ENCODE measurements around the gene CNGB1.
"Not testable (repeated sequence)": the region's sequence is repeated elsewhere in the genome, so short reads cannot be mapped to it uniquely, and the experiment has no call there.

Gene CNGB1

DNA sequence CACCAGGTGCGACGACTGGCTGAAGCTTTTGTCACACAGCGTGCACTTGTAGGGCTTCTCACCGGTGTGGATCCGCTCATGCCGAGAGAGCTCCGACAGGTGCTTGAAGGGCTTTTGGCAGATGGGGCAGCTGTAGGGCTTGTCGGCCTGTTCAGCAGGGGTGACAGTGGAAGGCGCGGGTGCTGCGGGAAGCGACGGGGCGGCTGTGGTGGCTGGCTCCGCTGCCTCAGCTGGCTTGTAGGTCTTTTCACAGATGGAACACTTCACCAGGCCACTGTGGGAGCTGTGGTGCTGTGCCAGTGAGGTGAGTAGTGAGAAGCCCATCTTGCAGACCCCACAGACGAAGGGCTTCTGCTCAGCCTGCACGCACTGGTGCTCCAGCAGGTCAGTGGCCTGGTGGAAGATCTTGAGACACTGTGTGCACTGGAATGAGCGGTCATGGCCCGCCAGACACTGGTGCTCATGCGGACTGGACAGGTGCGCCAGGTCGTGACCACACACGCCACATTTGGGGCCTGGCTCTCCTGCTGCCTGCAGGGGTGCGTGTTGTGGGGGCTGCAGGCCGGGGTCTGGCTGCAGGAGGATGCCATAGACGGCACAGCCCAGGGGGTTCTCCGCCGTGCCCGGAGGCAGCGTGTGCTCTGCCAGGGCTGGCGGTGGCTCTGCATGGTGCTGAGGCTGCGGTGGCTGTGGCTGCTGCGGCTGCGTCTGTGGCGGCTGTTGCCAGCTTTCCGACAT, 26.8 kb upstream of the CNGB1 start:
- in situ Hi-C loops (cut with MboI; ENCODE audit: low sequenced_read_pairs) = no loop called here

DNA sequence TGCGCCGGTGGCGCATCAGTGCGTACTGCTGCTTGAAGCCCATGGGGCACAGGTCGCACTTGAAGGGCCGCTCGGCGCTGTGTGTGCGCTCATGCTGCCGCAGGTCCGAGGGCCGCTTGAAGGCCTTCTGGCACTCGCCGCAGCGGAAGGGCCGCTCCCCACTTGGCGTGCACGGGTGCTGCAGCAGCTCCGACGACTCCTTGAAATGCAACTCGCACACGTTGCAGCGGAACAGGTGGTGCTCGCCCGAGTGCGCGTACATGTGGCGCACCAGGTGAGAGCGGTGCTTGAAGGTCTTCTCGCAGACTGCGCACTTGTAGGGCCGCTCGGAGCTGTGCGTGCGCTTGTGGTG, 26.2 kb upstream of the CNGB1 start:
- in situ Hi-C loops (cut with MboI; ENCODE audit: low sequenced_read_pairs) = no loop called here

DNA sequence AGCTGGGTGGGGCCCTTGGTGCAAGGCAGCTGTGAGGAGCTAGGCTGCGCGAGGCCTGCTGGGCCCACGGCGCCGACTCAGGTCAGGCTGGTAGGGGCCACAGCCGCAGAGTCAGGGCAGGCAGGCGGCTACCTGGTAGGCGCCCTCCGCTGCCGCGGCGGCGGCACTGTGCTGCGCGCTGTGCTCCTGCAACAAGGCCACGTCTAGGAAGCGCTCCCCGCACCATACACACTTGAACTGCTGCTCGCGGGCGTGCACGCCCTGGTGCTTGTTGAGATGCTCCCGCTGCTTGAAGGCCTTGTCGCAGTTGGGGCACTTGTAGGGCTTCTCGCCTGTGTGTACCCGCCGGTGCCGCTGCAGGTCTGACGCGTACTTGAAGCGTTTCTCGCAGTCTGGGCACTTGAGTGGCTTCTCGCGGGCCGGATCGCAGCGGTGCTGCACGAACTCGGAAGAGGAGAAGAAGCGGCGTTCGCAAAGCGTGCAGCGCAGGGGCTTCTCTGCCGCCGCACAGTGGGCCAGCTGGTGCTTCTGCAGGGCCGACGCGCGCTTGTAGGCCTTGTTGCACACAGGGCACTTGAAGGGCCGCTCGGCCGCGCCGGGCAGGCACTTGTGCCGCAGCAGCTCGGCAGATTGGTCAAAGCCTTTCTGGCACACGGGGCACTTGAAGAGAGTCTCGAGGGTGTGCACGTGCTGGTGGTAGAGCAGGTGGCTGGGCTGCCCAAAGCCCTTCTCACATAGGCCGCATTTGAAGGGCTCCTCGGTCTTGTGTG, 25.7 kb upstream of the CNGB1 start:
- in situ Hi-C loops (cut with MboI; ENCODE audit: low sequenced_read_pairs) = no loop called here

DNA sequence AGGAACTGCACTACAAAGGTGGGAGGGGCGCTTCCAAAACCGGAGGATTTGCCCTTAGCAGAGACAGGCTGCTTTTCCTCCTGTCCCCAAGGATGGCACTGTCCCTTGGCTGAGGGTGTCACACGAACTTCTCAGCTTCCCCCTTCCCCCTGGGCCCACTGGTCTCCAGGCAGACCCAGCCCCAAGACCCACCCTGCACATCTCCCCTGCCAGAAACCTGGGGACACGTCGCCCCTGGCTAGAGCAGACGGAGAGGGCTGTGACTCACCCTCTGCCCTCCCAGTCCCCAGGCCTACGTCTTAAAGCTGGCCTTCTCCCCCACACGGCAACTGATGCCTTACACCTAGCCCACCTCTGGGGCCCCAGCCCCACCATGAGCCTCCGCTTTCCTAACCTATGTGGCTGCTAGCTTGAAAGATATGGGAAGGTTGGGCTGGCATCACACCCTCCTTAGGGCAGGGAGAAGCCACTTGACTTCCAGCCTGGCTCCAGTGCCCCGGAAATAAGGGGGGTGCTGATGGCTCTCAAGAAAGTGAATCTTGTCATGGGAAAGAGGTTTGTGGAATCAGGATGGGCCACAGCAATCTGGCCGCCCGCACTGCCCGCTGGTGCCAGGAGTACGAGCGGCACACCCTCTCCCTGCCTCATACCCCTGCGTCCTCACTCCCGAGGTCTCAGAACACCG, 24.9 kb upstream of the CNGB1 start:
- in situ Hi-C loops (cut with MboI; ENCODE audit: low sequenced_read_pairs) = no loop called here

DNA sequence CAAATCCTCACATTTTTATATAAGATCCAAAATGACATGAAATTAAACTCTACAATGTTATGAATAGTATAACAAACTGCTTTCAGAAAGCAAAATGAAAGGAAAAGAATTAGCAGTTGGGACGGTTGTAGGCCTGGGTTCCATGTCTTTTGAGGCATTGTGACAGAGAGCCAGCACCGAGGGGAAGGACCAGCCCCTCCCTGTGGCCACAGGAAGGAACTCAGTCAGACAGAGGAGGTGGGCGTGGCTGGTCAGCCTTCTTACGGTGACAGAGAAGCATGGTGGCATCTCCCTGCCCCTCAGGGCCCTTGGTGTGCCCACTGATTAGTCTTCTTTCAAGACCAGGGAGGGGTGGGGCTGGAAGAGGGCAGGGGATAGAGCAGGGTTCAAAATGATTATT, 23.9 kb upstream of the CNGB1 start:
- in situ Hi-C loops (cut with MboI; ENCODE audit: low sequenced_read_pairs) = no loop called here

DNA sequence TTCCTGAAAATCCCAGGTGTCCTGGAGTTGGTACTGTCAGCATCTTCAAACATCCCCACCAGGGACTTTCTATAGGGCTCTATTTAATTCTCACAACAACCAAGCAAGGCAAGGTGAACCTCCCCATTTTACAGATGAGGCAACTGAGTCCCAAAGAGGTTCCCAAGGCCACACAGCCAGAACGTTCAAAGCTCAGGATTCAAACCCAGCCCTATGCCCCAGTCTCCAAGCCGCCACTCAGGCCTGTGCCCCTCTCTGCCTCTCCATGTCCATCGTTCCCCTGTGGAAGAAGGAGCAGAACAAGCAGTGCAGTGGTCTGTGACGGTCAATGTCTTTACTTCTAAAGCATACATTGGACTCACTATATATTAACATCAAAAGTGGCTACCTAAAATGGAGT, 23.4 kb upstream of the CNGB1 start:
- in situ Hi-C loops (cut with MboI; ENCODE audit: low sequenced_read_pairs) = no loop called here

DNA sequence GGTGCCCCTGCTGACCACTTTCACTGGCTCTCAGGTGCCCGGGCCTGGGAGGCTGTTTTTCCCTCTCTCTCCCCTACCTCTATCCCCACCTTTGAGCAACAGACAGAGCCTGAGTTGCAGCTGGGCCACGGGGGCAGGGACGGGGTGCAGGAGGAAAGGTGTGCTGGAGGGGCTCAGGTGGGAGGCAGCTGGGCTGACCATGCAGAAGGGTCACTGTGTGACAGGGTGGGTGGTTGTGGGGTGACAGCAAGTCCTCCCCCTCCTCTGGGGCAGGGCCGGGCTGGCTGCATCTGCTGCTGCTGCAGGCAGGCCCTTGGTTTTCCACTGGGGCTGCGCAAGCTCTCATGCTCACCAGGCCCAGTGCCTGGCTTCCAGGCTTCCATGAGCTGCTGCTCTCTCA, 23.0 kb upstream of the CNGB1 start:
- in situ Hi-C loops (cut with MboI; ENCODE audit: low sequenced_read_pairs) = no loop called here

DNA sequence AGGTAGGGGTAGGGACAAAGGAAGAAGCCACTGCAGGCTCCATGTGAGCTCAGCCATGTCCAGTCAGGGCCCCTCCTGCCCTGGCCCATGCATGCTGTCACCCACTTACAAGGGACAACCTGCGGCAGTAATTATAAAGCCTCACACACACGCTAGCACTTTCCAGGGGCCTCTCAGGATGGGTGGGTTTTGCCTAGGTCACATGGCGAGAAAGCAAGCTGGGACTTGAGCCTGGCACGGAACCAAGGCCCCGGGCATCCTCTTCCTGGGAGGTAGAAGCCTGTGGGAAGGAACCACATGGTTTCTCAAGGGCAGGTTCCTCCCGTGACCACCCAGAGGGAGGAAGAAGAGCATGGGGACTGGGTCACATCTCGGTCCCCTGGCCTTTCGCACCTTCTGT, 22.5 kb upstream of the CNGB1 start:
- in situ Hi-C loops (cut with MboI; ENCODE audit: low sequenced_read_pairs) = no loop called here

DNA sequence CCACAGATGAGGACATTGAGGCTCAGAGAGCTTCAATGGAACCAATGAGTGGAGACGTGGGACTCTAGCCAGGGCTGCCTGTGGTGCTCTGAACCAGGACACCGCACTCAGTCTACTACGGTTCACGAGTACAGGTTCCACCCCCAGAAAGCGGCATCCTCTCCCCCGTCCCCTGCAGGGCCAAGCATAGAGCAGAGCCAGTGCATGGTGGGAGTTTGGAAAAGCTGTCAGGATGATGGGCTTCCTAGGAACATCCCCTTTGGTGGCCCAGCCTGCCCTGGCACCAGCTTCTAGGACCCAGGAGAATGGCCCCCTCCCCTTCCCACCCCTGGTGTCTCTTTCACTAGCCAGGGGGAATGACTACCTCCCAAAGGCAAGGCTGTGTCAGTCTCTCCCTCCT, 21.2 kb upstream of the CNGB1 start:
- in situ Hi-C loops (cut with MboI; ENCODE audit: low sequenced_read_pairs) = no loop called here

DNA sequence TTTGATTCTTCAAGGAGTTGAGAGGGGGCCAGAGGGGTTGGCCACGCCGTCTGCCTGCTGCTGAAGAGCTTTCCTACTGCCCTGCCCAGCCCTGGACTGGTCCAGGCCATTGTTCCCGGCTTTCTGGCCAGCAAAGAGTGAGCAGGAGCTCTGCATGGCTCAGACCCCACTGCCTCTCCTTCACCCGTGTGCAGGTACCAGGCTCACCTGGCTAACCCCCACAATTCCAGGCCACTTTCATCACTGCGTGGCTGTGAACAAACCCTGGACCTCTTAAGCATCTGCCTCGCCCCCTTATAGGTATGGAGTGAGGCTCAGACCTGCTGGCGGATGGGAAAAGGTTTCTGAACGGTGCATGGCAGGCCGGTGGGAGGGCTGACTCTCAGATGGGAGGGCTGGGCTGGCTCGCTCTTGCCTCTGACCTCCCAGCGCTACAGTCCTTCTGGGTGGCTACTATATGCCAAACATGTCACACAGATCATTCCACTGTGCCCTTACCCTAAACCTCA, 20.7 kb upstream of the CNGB1 start:
- in situ Hi-C loops (cut with MboI; ENCODE audit: low sequenced_read_pairs) = no loop called here

DNA sequence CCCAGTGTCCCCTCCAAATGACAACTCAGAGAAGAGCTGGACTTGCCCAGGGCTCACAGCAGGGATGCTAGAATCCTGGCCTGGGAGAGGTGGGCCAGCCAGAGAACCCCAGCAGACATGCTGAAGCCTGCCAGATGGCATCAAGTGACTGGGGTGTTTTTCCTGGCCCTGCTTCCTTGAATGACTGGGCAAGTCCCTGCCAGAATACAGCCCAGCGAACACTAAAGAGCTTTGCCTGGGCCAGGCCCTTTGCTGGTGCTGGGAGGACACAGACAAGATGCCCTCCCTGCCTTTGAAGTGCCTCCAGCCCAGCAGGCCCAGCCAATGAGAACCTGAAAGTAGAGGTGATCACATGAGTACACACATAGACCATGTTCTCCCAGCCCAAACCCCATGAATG, 18.0 kb upstream of the CNGB1 start:
- in situ Hi-C loops (cut with MboI; ENCODE audit: low sequenced_read_pairs) = no loop called here

DNA sequence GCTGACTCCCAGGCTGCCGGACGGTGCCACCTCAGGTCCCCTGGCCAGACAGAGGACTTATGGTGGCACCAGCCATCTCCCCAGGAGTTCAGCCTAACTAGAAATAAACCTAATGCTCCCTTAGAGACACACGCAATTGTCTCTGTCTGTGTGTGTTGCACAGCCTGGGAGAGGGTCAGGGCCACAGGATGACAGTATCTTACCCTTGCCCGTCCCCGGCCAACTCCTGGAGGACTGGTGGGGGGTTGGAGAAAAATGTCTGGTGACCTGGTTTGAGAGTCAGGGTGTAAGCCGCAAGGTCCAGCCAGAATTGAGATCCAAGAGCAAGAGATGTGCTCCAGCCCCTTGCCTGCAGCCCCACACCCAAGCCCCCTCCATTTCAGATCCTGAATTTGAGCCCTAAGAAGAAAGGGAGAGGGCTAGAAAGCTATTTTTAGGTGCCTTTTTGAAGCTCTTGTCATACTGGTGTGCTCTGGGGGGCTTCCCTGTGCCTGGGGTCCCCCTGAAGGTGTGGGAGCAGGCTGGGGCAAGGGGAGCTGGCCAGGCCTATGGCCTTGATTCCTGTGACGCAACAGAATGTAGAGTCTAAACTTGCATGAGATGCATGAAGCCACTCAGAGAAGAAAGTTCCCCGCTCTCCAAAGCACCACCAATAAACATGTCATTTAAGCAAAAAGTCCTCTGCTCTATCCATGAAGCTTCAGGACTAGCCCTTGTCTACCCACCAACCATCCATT, 16.7 kb upstream of the CNGB1 start:
- in situ Hi-C loops (cut with MboI; ENCODE audit: low sequenced_read_pairs) = no loop called here

DNA sequence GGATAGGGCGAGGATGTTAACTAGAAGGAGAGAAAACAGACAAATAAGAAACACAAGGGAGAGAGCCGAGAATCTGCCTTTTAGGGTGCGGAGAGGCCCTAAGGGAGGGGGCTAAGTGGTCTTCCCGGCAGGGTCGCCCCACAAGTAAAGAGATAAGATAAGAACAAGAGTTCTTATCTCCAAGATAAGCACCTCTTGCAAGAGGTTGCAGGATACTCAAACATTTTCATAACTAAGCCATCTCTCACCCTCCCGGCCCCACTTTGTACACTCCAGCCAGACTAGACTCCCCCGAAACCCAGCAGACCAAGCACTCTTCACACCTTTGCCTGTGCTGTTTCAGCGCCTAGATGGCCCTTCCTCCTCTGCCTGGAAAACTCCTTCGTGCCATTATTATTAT, 15.3 kb upstream of the CNGB1 start:
- in situ Hi-C loops (cut with MboI; ENCODE audit: low sequenced_read_pairs) = no loop called here

DNA sequence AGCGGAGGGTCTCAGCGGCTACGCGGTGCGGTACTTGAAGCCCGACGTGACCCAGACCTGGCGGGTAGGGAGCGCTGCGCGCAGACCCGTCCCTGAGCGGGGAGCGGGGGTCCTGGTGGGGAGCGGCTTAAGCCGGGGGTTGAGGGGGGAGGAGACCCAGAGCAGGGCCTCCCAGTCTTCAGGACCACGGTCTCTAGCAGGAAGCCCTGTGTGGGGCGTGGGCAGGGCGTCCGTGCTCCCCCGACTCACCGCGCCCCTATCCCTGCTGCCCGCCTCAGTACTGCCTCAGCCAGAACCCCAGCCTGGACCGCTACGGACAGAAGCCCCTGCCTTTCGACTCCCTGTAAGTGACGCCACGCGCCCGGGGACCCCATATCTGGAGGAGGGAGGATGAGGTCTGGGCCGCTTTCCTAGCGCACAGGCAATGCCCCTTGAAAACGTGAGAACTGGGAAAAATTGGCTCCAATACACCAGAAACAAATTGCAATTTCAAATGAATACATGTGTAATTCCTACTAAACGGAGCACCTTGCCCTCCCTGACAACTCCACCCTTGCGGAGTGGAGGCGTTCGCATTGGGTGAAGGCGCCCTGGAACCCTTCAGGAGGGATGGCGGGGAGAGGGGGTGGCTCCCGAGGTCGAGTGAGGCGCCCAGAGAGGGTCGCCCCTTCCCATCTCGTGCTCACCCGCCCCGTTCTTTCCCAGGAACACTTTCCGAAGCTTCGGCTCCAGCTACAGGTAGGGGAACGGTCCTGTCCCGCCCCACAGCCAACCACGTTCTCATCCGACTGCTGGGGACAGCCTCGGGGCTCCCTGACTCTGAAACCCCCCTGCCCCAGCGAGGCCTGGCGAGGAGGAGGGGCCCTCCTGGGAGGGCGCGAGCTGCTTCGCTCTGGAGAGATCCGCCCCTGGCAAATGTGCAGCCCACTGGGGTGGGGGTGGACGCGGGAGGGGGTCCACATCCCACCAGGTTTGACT, 14.6 kb upstream of the CNGB1 start:
- in situ Hi-C loops (cut with MboI; ENCODE audit: low sequenced_read_pairs) = no loop called here

DNA sequence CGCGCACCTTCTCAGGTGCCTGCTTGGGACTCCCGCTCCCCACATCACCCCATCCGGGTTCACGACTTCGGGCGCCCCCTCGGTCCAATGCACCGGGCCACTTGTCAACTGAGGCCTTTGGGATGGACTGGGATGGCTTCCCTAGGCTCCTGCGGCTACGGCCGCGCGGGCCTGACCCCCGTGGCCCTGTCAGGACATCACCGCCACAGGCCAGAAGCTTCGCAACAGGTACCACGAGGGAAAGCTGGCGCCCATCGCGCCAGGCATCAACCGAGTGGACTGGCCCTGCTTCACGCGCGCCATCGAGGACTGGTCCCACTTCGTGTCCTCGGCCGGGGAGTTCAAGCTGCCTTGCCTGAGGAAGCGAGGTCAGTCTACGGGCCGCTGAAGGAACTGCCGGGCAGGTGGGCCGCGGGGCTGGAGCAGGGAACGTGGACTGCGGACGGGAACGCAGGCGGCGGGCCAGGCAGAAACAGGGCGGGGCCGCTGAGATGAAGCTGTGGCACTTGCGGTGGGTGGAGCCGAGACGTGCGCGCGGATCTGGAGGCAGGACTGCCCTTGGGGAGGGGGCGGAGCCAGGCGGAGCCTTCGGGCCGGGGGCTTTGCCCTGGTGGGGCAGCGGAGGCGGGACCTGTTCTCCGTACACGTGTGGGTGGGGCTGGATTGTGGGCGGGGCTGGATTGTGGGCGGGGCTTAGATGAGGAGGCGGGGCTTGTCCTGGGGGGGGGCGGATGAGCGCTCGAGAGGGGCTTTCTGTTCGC, 13.7 kb upstream of the CNGB1 start:
- in situ Hi-C loops (cut with MboI; ENCODE audit: low sequenced_read_pairs) = no loop called here

DNA sequence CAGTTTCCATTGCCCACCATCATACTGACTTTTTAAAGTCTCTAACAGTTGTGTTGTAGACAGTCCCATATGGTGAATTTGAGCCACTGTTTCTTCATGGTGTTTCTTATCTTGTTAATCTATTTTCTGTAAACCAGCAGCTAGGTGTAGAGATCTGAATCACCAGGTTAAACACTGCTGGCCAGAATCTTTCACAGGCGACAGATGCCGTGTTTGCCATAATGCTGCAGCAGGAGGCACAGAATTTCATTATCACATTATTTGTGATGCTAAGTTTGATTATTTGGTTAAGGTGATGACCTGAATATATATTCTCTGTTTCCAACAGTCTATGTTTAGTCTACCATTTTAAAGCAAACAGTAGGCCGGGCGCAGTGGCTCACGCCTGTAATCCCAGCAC, 11.5 kb upstream of the CNGB1 start:
- in situ Hi-C loops (cut with MboI; ENCODE audit: low sequenced_read_pairs) = no loop called here

DNA sequence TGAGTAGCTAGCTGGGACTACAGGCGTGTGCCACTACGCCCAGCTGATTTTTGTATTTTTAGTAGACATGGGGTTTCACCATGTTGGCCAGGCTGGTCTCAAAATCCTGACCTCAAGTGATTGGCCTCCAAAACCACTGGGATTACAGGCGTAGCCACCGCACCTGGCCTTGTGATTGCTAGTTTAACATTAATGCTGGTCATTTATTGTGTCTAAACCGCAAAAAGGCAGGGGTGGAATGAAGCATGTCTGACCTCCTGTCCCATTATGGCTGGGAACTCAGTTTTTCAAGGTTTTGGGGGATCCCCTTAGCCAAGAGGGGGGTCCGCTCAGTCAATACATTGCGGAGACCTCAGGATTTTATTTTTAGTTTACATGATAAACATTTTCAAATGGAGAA, 10.7 kb upstream of the CNGB1 start:
- in situ Hi-C loops (cut with MboI; ENCODE audit: low sequenced_read_pairs) = no loop called here

DNA sequence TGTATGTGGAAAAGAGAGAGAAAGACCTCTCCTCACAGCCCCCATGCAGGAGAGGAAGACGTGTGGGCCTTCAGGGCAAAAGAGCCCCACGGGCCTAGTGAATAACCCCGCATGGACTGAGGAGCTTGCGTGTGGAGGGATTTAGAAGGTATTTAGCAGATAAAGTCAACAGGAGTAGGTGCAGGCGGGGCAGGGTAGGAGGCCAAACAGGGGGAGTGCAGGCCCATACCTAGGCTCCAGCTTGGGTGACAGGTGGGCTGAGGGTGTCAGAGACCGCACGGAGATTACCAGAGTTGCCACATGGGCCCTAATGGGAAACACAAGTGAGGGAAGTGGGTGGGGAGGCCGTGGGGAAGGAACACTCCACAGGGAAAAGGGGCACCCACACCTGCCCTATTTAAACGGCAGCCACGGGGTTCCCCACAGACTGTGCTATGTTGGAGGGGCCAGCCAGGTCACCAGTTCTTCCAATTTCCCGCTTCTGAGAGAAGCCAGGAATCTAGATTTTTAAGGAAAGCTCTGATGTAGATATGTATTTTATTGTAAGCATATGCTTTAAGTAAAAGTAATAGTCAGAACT, 8.2 kb upstream of the CNGB1 start:
- in situ Hi-C loops (cut with MboI; ENCODE audit: low sequenced_read_pairs) = no loop called here

DNA sequence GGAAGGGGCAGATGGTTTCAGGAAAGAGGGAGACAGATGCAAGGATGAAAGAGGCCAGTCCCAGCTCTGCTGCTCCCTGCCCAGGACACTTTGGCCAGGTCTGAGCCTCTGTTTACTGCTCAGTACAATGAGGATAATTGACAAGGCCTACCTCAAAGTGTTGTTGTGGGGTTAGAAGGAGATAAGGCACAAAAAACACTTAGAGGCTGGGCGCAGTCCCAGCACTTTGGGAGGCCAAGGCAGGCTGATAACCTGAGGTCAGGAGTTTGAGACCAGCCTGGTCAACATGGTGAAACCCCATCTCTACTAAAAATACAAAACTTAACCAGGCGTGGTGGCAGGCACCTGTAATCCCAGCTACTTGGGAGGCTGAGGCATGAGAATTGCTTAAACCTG, 7.1 kb upstream of the CNGB1 start:
- in situ Hi-C loops (cut with MboI; ENCODE audit: low sequenced_read_pairs) = not testable (repeated sequence)
